NCI-H1092 (cell line): Measurements from ENCODE around the gene MIOS.
A peak's percentile ranks its signal among the peaks of the same experiment; 100 is the strongest.
"Not testable (repeated sequence)": the region's sequence is repeated elsewhere in the genome, so short reads cannot be mapped to it uniquely, and the experiment has no call there.

ENCODE experiments used
- DNase-seq: peaks from one replicate; lab custom pipeline; 2025; lab: John Stamatoyannopoulos, UW

MIOS gene

GRCh38 chr7:7554649-7555575 is 11.8 kb upstream of the MIOS start:
- peak; percentile 93 for DNase-seq

DNA sequence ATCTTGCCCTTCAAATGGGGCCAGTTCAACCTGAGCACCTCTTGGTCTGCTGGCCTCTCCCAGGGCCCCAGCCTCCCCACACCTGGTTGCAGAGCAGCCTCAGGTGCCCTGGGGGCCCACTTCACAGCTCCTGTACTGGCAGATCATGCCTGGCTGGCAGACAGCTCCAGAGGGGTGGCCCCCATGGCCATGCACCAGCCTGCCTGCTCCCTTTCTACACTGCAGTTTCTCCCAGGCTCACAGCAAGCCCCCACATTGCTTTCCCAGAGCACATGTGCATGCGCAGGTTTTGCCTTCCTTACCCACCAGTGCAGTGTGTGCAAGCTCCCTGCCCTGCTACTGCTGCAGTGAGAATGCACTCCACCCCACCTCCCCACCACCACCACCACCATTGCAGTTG is 9.8 kb upstream of the MIOS start:
- no peak for DNase-seq

DNA sequence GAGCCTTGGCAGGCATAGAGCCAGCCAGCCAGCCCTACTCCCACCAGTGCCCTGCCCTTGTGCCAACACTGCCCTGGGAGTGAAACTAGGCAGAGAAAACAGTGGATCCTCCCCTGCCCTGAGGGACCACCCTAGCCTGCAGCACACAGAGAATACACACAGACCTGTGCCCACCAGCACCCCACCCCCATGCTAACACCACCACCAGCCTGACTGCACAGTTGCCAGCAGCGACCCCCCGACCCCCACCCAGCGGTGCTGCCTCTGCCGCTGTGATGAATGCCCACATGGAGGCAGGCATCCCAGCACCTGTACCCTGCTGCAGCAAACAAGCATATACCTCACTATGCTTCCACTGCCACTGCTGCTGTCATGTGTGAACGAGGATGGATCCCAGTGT is 9.4 kb upstream of the MIOS start:
- no peak for DNase-seq

GRCh38 chr7:7561591-7561990 is 5.1 kb upstream of the MIOS start:
- not testable (repeated sequence) for DNase-seq

DNA sequence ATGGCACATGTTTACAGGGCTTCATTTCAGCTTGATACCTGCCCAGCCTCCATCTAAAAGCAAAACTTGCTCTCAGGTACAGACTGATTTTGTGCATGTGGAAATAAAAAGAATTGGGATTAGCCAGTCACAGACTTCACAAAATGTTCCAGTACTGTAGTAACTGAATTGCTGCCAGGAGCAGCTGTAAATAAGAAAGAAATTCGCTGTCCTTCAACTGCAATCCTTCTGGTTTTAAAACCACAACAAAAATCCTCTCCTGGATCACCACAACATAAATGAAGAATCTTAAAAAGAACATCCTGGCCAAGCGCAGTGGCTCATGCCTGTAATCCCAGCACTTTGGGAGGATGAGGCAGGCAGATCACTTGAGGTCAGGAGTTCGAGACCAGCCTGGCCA is 3.9 kb upstream of the MIOS start:
- DNase-seq = no peak

DNA sequence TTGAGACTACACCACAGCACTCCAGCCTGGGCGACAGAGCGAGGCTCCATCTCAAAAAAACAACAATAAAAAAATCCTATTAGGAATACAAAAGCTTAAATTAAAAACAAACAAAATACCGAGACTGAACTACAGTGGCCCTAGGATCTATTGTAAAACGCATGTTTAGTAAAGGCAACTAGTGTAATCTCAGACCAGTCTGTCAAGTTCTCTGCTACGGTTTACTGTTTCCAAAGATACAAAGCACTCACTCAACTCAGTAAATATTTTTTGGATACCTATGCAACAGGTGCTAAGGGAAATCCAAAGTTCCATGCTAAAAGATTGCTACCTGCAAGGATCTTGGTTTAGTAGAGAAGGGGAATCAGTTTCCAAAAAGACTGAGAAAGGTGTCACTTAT is 3.4 kb upstream of the MIOS start:
- no peak for DNase-seq

DNA sequence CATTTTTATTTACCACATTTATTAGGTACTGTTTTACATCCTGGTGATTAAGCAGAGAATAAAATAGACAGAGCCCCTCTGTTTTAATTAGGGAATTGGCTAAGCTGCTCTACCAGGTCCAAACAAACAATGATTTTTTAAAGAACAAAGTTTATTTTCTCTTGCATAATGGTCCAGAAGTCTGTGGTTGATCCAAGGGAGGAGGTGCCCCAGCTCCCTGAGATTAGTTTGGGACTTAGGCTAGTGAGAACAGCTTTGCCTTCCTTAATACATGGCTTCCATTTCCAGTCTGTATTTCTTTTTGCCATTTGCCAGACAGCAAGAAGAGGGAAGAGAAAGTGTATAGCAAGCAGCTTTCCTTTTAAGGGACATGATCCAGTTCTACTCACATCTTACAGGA is 2.9 kb upstream of the MIOS start:
- no peak for DNase-seq

- no peak for DNase-seq
These were observed 2.3 kb upstream of the MIOS start for GRCh38 chr7:7564323-7564780.

DNA sequence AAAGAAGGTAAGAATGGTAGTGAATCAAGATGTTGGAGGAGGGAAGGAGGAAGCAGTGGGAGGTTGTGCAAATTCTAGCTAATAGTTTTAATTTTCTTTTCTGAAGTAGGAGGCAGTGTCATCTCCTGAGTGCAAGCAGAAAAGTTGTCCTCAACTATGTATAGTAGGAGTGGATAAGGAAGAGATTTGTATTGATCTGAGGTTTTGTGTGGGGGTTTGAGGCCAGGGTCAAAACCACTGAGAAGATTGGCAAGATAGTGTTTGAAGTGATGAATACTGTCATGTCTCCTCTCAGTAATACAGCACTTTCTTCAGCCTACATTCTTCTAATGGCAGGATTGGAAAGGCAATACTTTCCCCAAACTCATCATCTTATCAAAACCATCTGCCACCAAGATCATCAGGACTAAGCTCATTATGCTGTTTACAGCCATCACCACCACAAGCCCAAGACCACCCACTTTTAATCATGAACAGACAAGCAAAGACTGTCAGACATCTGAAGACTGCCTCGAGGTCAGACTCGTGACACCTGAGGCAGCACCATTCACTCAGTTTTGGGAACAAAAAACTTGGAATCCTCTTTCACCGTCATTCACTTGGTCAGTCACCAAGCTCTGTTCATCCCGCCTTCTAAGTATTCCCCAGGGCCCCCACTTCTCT is 1.5 kb upstream of the MIOS start:
- no peak for DNase-seq

- DNase-seq = no peak
These were observed 686 bp upstream of the MIOS start for GRCh38 chr7:7565746-7566650.

- DNase-seq = no peak
These were observed 1.3 kb downstream of the MIOS start for GRCh38 chr7:7567898-7568531.

- DNase-seq = no peak
These were observed 1.9 kb downstream of the MIOS start for GRCh38 chr7:7568553-7568952.

DNA sequence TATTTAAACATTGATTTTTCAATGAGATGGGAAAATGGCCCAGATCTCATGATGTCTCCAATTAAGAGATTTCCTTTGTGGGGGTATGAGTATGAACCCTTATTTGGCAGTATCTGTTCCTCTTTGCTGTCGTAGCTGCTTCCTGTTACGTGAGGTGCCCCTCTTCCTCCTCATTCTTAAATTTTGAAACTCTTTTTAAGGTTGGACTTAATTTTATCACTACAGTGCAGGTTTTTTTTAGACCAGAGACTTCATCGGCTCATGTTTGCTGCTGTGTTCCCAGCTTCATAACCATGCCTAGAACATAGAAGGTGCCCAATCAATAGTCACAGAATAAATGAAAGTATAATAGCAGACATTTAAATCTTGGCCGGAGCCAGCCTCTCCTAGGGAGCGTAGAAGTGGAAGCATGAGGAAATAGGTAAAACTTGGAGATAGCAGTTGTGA is 2.4 kb downstream of the MIOS start:
- no peak for DNase-seq

GRCh38 chr7:7569615-7570014 is 2.9 kb downstream of the MIOS start:
- DNase-seq = no peak

GRCh38 chr7:7570584-7570983 is 3.9 kb downstream of the MIOS start:
- no peak for DNase-seq

DNA sequence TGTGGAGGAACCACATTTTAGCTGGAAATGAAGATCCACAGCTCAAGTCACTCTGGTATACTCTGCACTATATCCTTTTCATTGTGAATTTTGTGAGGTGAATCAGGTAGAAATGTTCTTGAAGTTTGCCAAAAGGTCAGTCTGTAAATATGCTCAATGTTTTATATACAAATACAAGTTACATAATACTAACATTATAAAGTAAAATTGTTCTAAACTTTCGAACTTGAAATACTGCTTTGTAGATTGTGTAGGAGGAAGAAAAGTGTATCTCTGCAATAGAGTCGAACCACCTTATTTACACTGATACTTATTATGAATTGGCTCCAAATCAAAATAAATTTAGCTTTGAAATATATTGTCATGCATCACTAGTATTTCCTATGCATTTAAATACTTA is 7.0 kb downstream of the MIOS start:
- no peak for DNase-seq

GRCh38 chr7:7576344-7576743 is 9.7 kb downstream of the MIOS start:
- DNase-seq = no peak

GRCh38 chr7:7577888-7578287 is 11.2 kb downstream of the MIOS start:
- no peak for DNase-seq

DNA sequence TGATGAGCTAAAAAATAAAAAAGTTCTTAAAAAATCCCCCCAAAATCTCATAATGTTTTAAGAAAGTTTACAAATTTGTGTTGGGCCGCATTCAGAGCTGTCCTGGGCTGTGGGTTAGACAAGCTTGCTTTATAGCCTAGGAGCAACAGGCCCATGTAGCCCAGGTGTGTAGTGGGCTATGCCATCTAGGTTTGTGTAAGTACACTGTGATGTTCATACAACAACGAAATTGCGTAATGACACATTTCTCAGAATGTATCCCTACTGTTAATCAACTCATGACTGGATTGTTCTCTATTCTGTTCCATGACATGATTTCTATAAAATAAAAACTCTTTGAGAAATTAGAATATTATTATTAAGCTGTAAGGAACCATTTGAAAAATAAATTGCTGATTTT is 13.0 kb downstream of the MIOS start:
- DNase-seq = no peak

GRCh38 chr7:7581531-7582179 is 15.0 kb downstream of the MIOS start:
- no peak for DNase-seq

DNA sequence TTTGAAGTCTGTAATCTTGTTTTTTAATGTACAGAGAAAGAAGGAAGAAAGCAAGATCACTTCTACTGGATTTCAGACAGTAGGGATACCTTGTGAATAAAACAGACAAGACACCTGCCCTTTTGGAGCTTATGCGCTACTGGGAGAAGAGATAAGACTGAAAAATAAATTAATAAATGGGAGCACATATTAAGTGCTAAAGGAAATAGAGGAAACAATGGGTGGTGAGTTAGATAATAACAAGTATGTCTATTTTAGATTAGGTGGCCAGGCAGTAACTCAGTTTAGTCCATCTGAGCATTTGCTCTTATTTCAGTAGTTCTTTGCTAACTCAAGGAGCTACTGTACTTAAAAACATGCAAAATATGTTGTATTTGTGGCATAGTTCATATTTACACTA is 15.9 kb downstream of the MIOS start:
- DNase-seq = no peak
